Naive thymus-derived CD4-positive, alpha-beta T cell (primary cell): ENCODE data around the gene FNDC3B. TPM values are rescaled to one million over a fixed set of nuclear protein-coding genes. Genes with fewer than 3 reads are reported as not detected.
"Not testable (repeated sequence)": the region's sequence is repeated elsewhere in the genome, so short reads cannot be mapped to it uniquely, and the experiment has no call there.

Experiments
- ATAC-seq: fragments of 150-1000 bp; cut with Tn5 transposase; 2 replicates; pipeline ENCODE4 v1.10.0; 2021; ENCODE audit warnings: mild to moderate bottlenecking, moderate library complexity
- CTCF ChIA-PET: fragments of 350-600 bp; sonication (Branson Sonifier 250); formaldehyde crosslinking; loops from one replicate; lab custom pipeline; 2021; ENCODE audit warnings: antibody characterized with exemption; lab: Charles Lee
- POLR2A ChIA-PET: fragments of 350-600 bp; sonication (Branson Sonifier 250); formaldehyde crosslinking; loops from one replicate; lab custom pipeline; 2021; ENCODE audit warnings: antibody characterized with exemption, inconsistent platforms; lab: Charles Lee
- DNase-seq, 9 donors: peaks; one replicate each; pipeline versions ENCODE4 v3.0.0 to v3.0.0-alpha.2; 2020 to 2022; ENCODE audit warnings: mixed read lengths in 1 of 9
- H3K27ac ChIP-seq: one replicate; pipeline ENCODE4 v1.7.0; 2013; ENCODE audit warnings: mild to moderate bottlenecking, low read depth, low read length, moderate library complexity
- H3K27me3 ChIP-seq, 2 donors: one replicate each; pipeline ENCODE4 v1.7.0; 2013; ENCODE audit warnings: low read length in 2 of 2, mild to moderate bottlenecking in 2 of 2, moderate library complexity in 2 of 2; ENCODE audit not compliant: control insufficient read depth in 2 of 2, insufficient read depth in 2 of 2
- H3K36me3 ChIP-seq, 3 experiments: 1 replicate in 2 of 3; 2 replicates in 1 of 3; pipeline ENCODE4 v1.7.0; 2013; ENCODE audit warnings: low read length in 3 of 3, mild to moderate bottlenecking in 3 of 3, moderate library complexity in 1 of 3; ENCODE audit not compliant: insufficient read depth in 3 of 3, control insufficient read depth in 2 of 3
- H3K4me1 ChIP-seq, 2 donors: one replicate each; pipeline ENCODE4 v1.7.0; 2013; ENCODE audit warnings: low read length in 2 of 2, mild to moderate bottlenecking in 2 of 2, moderate library complexity in 1 of 2; ENCODE audit not compliant: control insufficient read depth in 2 of 2, insufficient read depth in 2 of 2
- H3K4me3 ChIP-seq: 2 replicates; pipeline ENCODE4 v1.7.0; 2013; ENCODE audit warnings: mild to moderate bottlenecking, low read length
- H3K9me3 ChIP-seq, 3 experiments: 1 replicate in 2 of 3; 2 replicates in 1 of 3; pipeline ENCODE4 v1.7.0; 2013; ENCODE audit warnings: low read length in 3 of 3; ENCODE audit not compliant: control insufficient read depth in 2 of 3
- H3K27ac Mint-ChIP-seq, 9 donors: one replicate each; pipeline ENCODE4 v1.8.0; 2020 to 2022; ENCODE audit warnings: mixed read lengths in 9 of 9, mild to moderate bottlenecking in 8 of 9, moderate library complexity in 5 of 9, inconsistent platforms in 2 of 9
- H3K27me3 Mint-ChIP-seq, 5 donors: one replicate each; pipeline ENCODE4 v1.8.0; 2021 to 2022; ENCODE audit warnings: mixed read lengths in 5 of 5, mild to moderate bottlenecking in 1 of 5
- H3K36me3 Mint-ChIP-seq, 5 donors: one replicate each; pipeline ENCODE4 v1.8.0; 2020 to 2022; ENCODE audit warnings: mixed read lengths in 5 of 5, mild to moderate bottlenecking in 3 of 5, inconsistent platforms in 1 of 5
- H3K4me1 Mint-ChIP-seq, 7 donors: one replicate each; pipeline ENCODE4 v1.8.0; 2020 to 2022; ENCODE audit warnings: mixed read lengths in 7 of 7, mild to moderate bottlenecking in 3 of 7, inconsistent platforms in 1 of 7
- H3K4me3 Mint-ChIP-seq, 10 donors: one replicate each; pipeline ENCODE4 v1.8.0; 2020 to 2022; ENCODE audit warnings: mild to moderate bottlenecking in 10 of 10, mixed read lengths in 10 of 10, moderate library complexity in 6 of 10, inconsistent platforms in 2 of 10
- H3K9me3 Mint-ChIP-seq, 11 donors: one replicate each; pipeline ENCODE4 v1.8.0; 2020 to 2022; ENCODE audit warnings: mixed read lengths in 11 of 11, mild to moderate bottlenecking in 4 of 11, inconsistent platforms in 1 of 11, moderate library complexity in 1 of 11
- intact Hi-C, 2 donors: fragments of 100-400 bp; cut with micrococcal nuclease; formaldehyde crosslinking; loops; one replicate each; pipeline ENCODE4 v1.15.1; 2023
- polyA plus RNA-seq, 2 donors: library from polyadenylated mRNA; unstranded; fragments of 300-500 nt; fragmentation: Illumina TruSeq; gene quantifications; one replicate each; pipeline ENCODE4 v1.2.3, GENCODE V29; 2021
- total RNA-seq, 6 experiments: library from RNA in 5 of 6; stranded (reverse) in 5 of 6; gene quantifications; 1 replicate in 5 of 6; 2 replicates in 1 of 6; pipeline ENCODE4 v1.2.3 and lab custom pipeline; 2021 to 2026

The FNDC3B gene
- total and polyA plus RNA-seq, 7 experiments from 2014 or later, result 8.6 to 78.6 (median 25.6) TPM

GRCh38 chr3:172042663-172043179 lies 3.3 kb downstream of the FNDC3B start:
- POLR2A ChIA-PET, result not testable (repeated sequence)
- peak overlapping the region in 4 of 10 donors; percentile 41 to 87 (median 78) for H3K4me3 Mint-ChIP-seq

GRCh38 chr3:172043233-172043632 lies 3.9 kb downstream of the FNDC3B start:
- peaks cover 11 to 14% of the 10 kb centered on the region in 2 donors for H3K4me1 ChIP-seq
- ChIA-PET POLR2A (interaction anchor here (0.8 kb wide), 1 partner anchor 44 kb away, joined by 3 read pairs; no protein-coding TSS in a partner anchor), CTCF (interaction anchor here (0.7 to 1.8 kb wide), 3 partner anchors 8 to 64 kb away, joined by 3 to 7 read pairs (median 3); no protein-coding TSS in a partner anchor)
- Mint-ChIP-seq H3K27ac (peak overlapping the region in 2 of 9 donors; percentile 54 to 74), H3K9me3 (no peaks in the 10 kb centered on the region), H3K27me3 (peaks cover 0 to 12% (median 0%) of the 10 kb centered on the region in 5 donors), H3K4me3 (peak overlapping the region in 3 of 10 donors; percentile 24 to 68 (median 25)), H3K36me3 (peaks cover 0 to 9% (median 0%) of the 10 kb centered on the region in 5 donors), H3K4me1 (peaks cover 24 to 69% (median 59%) of the 10 kb centered on the region in 7 donors)
- intact Hi-C loops, result no loop called here
- H3K27ac ChIP-seq, result no peak overlapping the region
- no peaks in the 10 kb centered on the region for H3K9me3 ChIP-seq
- DNase-seq, result no peak
- H3K27me3 ChIP-seq, result no peaks in the 10 kb centered on the region
- H3K36me3 ChIP-seq, result peaks cover 0 to 7% (median 0%) of the 10 kb centered on the region in 3 experiments
- no peak overlapping the region for H3K4me3 ChIP-seq
- ATAC-seq, result no peak

More at GRCh38 chr3:172042663-172043179, 3.3 kb downstream of the FNDC3B start:
- intact Hi-C loops, DNase-seq, H3K36me3 Mint-ChIP-seq, ATAC-seq, H3K27me3 ChIP-seq, H3K4me3 ChIP-seq, H3K27ac ChIP-seq, H3K9me3 ChIP-seq, H3K36me3 ChIP-seq, H3K9me3 Mint-ChIP-seq: not testable (repeated sequence)
- H3K4me1 ChIP-seq, result peaks cover 11 to 15% of the 10 kb centered on the region in 2 donors
- Mint-ChIP-seq H3K27ac (peak overlapping the region in 1 of 9 donors; percentile 38), H3K4me1 (peaks cover 26 to 74% (median 65%) of the 10 kb centered on the region in 7 donors), H3K27me3 (peaks cover 0 to 15% (median 0%) of the 10 kb centered on the region in 5 donors)
- CTCF ChIA-PET, result interaction anchor here (0.7 to 1.8 kb wide), 4 partner anchors 8 to 65 kb away, joined by 3 to 7 read pairs (median 3); no protein-coding TSS in a partner anchor

DNA sequence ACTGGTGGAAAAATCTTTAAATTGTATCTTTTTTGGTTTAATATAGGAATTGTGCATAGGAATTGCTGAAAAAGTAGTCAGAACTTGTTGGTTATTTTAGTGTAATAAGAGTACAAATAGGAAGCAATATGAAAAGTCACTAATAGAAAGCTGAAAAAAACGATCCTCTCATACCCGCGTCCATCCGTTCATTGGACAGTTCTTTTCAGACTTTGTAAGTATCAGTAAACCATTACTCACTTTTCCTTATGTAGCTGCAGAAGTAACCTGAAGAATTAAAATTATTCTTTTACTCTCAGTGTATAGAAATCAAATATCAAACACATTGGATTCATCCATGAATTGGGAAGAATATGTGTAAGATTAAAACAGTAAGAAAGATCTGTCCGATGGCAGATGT lies 4.4 kb downstream of the FNDC3B start:
- H3K36me3 ChIP-seq, result peaks cover 0 to 7% (median 0%) of the 10 kb centered on the region in 3 experiments
- Mint-ChIP-seq H3K27ac (peak overlapping the region in 2 of 9 donors; percentile 54 to 74), H3K4me1 (peaks cover 23 to 67% (median 54%) of the 10 kb centered on the region in 7 donors), H3K4me3 (peak overlapping the region in 1 of 10 donors; percentile 24), H3K36me3 (peaks cover 0 to 12% (median 3%) of the 10 kb centered on the region in 5 donors), H3K27me3 (peaks cover 0 to 12% (median 0%) of the 10 kb centered on the region in 5 donors), H3K9me3 (no peaks in the 10 kb centered on the region)
- no peak for DNase-seq
- no peaks in the 10 kb centered on the region for H3K9me3 ChIP-seq
- ChIA-PET POLR2A (interaction anchor here (0.8 kb wide), 1 partner anchor 44 kb away, joined by 3 read pairs; no protein-coding TSS in a partner anchor), CTCF (interaction anchor here (0.7 to 1.1 kb wide), 2 partner anchors 9 to 469 kb away, joined by 3 to 4 read pairs; no protein-coding TSS in a partner anchor)
- no peak for ATAC-seq
- H3K4me3 ChIP-seq, result no peak overlapping the region
- H3K4me1 ChIP-seq, result peaks cover 9 to 10% of the 10 kb centered on the region in 2 donors
- no peak overlapping the region for H3K27ac ChIP-seq
- no peaks in the 10 kb centered on the region for H3K27me3 ChIP-seq
- intact Hi-C loops, result no loop called here

- Histone ChIP-seq H3K27me3 (no peaks in the 10 kb centered on the region), H3K36me3 (peaks cover 0 to 1% (median 0%) of the 10 kb centered on the region in 3 experiments), H3K27ac (no peak overlapping the region), H3K4me1 (peaks cover 4 to 8% of the 10 kb centered on the region in 2 donors), H3K4me3 (no peak overlapping the region), H3K9me3 (no peaks in the 10 kb centered on the region)
- Mint-ChIP-seq H3K27me3 (peaks cover 0 to 8% (median 0%) of the 10 kb centered on the region in 5 donors), H3K36me3 (peaks cover 0 to 18% (median 12%) of the 10 kb centered on the region in 5 donors), H3K4me3 (no peak overlapping the region), H3K27ac (peak overlapping the region in 3 of 9 donors; percentile 6 to 80 (median 24)), H3K4me1 (peaks cover 19 to 66% (median 47%) of the 10 kb centered on the region in 7 donors), H3K9me3 (no peaks in the 10 kb centered on the region)
- intact Hi-C loops, result no loop called here
- DNase-seq (no peak), ATAC-seq (no peak)
- POLR2A ChIA-PET, result no interaction called here
- CTCF ChIA-PET, result interaction anchor here (0.5 to 0.8 kb wide), 3 partner anchors 23 to 252 kb away, joined by 3 to 4 read pairs (median 3); no protein-coding TSS in a partner anchor
These were observed 5.6 kb downstream of the FNDC3B start for GRCh38 chr3:172044833-172045585.

DNA sequence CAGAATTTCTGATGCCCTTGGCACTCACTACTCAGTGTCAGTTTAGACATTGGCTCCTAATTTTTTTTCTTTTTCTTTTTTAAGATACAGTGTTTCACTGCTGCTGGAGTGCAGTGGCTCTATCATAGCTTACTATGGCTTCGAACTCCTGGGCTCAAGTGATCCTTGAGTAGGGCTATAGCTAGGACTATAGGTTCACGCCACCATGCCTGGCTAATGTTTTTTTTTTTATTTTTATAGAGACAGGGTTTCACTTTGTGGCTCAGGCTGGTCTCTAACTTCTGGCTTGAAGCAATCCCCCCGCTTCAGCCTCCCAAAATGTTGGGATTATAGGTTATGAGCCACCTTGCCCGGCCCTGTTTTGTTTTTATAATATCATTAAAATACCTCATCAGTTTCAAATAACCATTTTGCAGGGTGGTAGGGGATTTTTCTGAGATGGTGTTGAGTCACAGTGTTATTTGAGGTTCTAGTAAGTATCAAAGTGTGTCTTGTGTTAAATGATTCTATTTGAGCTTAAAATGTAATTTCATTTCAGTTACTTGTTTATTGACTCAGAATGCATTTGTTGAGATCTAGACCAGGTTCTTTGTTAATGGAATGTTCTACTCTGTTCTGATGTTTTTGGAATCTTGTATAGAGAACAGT lies 7.0 kb downstream of the FNDC3B start:
- H3K4me3 Mint-ChIP-seq, result no peak overlapping the region
- no peak overlapping the region for H3K4me3 ChIP-seq
- DNase-seq (no peak), ATAC-seq (no peak)
- intact Hi-C loops, result no loop called here
- peaks cover 14 to 61% (median 41%) of the 10 kb centered on the region in 7 donors for H3K4me1 Mint-ChIP-seq
- ChIA-PET POLR2A (no interaction called here), CTCF (interaction anchor here (0.6 kb wide), 2 partner anchors 14 to 174 kb away, joined by 3 to 6 read pairs; no protein-coding TSS in a partner anchor)
- no peaks in the 10 kb centered on the region for H3K9me3 Mint-ChIP-seq
- H3K9me3 ChIP-seq, result no peaks in the 10 kb centered on the region
- H3K27ac ChIP-seq, result no peak overlapping the region
- peaks cover 0 to 31% (median 23%) of the 10 kb centered on the region in 5 donors for H3K36me3 Mint-ChIP-seq
- peaks cover 0 to 3% (median 0%) of the 10 kb centered on the region in 5 donors for H3K27me3 Mint-ChIP-seq
- H3K4me1 ChIP-seq, result peaks cover 2 to 4% of the 10 kb centered on the region in 2 donors
- H3K36me3 ChIP-seq, result peaks cover 0 to 3% (median 0%) of the 10 kb centered on the region in 3 experiments
- peak overlapping the region in 1 of 9 donors; percentile 3 for H3K27ac Mint-ChIP-seq
- H3K27me3 ChIP-seq, result no peaks in the 10 kb centered on the region
